Stimulated activated CD4-positive, alpha-beta T cell treated with anti-CD3 and anti-CD28 coated beads, Interleukin-4, amount 100 ng/mL, for 24 hours (primary cell): ENCODE results near the gene HBM.
"Not testable (repeated sequence)": the region's sequence is repeated elsewhere in the genome, so short reads cannot be mapped to it uniquely, and the experiment has no call there.

Experiments
- DNase-seq: peaks from one replicate; pipeline ENCODE4 v3.0.0-alpha.2; 2020

The HBM gene

DNA sequence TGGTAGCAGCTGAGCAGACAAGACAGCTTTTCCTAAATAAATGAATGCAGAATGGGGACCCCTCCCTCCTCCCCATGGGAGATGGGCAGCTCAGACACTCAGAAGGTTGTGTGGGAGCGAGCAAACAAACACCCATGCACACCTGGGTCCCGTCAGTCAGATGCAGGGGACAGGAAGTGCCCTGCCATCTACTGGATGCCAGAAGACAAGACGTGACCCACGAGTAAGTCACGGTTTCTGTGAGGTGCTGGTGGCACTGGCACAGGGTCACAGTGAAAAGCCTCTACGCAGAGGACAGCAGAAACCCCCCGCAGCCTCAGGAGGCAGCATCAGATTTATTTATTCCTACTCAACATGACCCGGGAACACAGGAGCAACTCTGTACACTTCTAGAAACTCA is 22.9 kb downstream of the HBM start:
- no peak for DNase-seq

DNA sequence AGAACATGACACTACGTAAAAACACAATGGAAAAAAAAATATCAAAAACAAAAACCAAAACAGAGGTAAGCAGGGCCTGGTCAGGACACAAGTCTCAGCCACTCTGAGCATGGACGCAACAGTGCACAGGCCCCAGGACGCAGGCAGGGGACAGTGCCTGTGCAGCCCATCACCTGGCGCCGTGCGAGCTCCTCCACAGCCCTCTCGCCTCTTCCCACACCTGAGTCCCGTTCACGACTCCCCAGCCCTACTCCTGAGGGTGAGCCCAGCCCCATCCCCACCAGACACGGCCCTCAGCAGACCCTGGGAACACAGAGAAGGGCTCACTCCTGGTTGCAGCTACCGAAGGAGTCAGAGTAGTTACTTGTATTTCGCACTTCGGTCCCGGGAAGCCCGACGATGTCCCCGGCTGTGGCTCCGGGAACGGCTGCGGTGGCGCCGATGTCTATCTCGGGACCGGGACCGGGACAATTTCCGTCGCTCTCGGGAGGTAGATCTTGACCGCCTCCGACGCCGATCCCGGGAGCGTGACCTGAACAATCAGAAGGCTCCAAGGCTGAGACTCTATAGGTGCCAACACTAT is 23.9 kb downstream of the HBM start:
- no peak for DNase-seq

DNA sequence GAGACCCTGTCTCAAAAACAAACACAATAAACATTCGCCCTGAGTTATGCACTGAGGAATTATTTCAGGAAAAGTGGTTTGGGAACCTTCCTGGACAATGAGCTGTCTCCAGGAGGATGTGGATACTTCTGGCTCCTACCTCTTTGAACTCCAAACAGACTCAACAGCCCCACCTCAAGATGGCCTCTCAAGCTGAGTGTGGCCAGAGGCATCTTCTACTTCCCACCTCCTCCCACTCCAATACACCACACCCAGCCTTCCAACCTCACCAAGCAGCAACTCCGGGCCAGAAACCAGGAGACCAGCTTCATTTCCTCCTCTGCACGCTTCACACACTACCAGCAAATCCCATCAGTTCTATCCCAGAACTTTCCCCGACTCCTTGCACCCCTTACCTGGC is 26.1 kb downstream of the HBM start:
- no peak for DNase-seq

DNA sequence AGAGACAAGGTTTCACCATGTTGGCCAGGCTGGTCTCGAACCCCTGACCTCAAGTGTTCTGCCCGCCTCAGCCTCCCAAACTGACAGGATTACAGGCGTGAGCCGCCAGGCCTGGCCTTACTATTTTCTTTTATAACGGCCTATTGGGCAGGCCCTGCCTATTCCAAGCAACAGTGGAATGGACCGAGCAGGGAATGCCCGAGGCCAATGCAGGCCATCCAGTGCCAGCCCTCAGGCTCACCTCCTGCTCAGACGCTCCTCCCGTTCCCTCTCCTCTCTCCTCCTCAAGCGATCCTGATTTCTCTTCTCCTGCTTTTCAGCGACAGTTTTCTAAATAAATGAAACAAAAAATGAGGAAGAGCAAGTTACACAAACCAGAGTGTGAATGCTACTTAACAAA is 26.9 kb downstream of the HBM start:
- DNase-seq, result no peak

DNA sequence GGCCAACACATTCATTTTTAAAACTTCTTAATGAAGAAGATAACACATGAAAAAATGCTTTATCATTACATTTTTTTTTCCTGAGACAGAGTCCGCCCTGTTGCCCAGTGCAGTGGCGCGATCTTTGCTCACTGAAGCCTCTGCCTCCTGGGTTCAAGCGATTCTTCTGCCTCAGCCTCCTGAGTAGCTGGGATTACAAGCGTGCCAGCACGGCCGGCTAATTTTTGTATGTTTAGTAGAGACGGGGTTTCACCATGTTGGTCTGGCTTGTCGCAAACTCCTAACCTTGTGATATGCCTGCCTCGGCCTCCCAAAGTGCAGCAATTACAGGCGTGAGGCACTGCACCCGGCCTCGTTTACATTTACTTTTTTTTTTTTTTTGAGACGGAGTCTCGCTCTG is 27.7 kb downstream of the HBM start:
- DNase-seq, result no peak

DNA sequence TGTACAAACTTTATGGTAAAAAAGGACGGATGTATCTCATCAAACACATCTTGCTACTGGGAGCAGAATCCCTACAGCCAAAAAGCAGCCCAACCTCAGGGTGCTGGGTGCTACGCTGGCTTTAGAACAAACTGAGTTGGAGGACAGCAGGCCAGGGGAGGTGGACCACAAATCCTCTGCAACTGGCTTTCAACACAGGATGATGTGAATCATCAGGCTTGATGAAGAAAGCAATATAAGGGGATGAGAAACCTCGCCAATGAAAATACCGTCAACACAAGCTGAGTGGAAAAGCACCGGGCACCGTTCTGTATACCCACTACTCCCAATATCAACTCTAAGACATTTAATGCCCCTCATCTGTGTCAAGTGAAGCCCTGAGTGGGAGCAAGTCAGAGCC is 28.7 kb downstream of the HBM start:
- no peak for DNase-seq

DNA sequence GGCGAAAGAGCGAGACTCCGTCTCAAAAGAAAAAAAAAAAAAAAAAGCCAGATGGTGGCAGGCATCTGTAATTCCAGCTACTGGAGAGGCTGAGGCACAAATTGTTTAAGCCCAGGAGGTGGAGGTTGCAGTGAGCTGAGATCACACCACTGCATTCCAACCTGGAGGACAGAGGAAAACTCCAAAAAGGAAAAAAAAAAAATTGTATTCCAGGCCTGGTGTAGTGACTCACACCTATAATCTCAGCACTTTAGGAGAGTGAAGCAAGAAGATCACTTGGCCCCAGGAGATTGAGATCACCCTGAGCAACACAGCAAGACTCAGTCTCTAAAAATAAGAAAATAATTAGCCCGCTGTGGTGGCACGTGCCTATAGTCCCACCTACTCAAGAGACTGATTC is 34.6 kb downstream of the HBM start:
- no peak for DNase-seq

DNA sequence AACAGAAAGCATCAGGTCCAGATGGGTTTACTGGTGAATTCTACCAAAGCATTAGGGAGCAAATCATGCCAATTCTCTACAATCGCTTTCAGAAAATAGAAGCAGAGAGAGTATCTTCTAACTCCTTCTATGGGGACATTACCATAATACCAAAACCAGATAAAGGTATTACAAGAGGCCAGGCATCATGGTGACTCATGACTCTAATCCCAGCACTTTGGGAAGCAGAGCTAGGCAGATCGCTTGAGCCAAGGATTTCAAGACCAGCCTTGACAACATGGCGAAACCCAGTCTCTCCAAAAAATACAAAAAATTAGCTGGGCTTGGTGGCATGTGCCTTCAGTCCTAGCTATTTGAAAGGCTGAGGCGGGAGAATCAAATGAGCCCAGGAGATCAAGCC is 37.5 kb downstream of the HBM start:
- DNase-seq, result no peak

DNA sequence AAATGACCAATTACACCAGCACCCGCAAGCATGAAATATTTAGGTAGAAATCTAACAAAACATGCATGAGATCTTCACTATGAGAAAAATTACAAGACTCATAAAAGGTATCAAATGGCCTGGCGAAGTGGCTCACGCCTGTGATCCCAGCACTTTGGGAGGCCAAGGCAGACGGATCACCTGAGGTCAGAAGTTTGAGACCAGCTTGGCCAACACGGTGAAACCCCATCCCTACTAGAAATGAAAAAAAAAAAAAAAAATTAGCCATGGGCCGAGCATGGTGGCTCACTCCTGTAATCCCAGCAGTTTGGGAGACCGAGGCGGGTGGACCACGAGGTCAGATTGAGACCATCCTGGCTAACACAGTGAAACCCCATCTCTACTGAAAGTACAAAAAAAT is 38.3 kb downstream of the HBM start:
- not testable (repeated sequence) for DNase-seq

DNA sequence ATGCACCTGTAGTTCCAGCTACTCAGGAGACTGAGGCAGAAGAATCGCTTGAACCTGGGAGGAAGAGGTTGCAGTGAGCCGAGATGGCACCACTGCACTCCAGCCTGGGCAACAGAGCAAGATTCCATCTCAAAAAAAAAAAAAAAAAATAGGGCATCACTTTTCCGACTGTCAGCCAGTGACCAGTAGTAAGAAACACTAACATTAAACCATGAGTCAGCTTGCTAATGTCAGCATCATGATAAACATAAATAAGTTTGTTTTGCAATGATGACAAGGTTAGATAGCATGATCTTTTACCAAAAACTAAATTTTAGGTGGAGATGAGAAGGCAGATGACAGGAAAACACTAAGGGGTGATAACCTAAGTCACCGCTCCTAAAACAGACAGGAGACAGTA is 43.6 kb downstream of the HBM start:
- not testable (repeated sequence) for DNase-seq

DNA sequence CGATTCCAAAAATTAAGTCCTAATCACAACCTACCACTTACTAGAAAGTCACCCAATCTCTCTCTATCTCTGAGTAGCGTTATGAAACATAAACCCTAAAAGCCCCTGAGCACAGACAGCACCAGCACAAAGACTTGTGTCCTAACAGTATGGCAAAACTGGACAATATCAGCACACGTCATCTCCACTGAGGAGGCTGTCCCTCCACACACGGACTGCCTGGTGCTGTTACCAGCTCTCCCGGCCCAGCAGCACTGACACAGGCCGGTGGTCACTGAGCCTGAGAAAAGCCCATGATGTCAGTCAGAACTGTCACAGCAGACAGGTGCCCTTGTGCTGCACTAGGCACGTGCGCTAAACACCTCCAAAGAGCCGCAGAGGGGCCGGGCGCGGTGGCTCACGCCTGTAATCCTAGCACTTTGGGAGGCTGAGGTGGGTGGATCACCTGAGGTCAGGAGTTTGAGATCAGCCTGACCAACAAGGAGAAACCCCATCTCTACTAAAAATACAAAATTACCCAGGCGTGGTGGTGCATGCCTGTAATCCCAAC is 45.9 kb downstream of the HBM start:
- not testable (repeated sequence) for DNase-seq

DNA sequence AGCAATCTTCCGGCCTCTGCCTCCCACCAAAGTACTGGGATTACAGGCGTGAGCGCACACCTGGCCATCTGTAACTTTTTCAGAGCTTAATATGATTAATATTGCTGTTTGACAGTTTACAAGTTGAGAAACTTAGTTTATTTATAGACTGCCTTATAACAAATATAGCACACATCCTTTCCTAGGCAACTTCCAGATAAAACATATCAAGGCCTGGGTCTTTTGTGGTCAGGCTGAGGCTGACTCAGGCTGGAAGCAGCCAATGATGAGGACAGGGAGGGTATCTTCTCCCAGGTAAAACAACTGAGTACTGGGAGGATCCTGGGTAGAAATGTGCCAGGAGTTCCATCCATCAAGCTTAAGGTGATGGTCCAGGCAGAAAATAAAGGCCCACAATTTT is 47.2 kb downstream of the HBM start:
- DNase-seq, result no peak
